HepG2 (cell line): Measurements from ENCODE around the gene APOLD1. TPM values are rescaled to one million over a fixed set of nuclear protein-coding genes. Genes with fewer than 3 reads are reported as not detected.

Experiments used
- FOXO1 ChIP-seq: sonication (generic); formaldehyde crosslinking; IDR thresholded peaks from 2 replicates; pipeline ENCODE4 v1.4.0; 2020; ENCODE audit warnings: missing genetic modification reagents
- KMT2A ChIP-seq: sonication (generic); formaldehyde crosslinking; IDR thresholded peaks from 2 replicates; pipeline ENCODE4 v1.4.0; 2020; ENCODE audit warnings: missing genetic modification reagents
- MZF1 ChIP-seq: sonication (generic); formaldehyde crosslinking; IDR thresholded peaks from 2 replicates; pipeline ENCODE4 v1.8.1; 2023; ENCODE audit warnings: mild to moderate bottlenecking, missing genetic modification reagents, borderline replicate concordance
- NFYB ChIP-seq: sonication (generic); formaldehyde crosslinking; IDR thresholded peaks from 2 replicates; pipeline ENCODE4 v1.4.0; 2020; ENCODE audit warnings: missing genetic modification reagents
- PCBP1 ChIP-seq: fragments of 200-400 bp; formaldehyde crosslinking; IDR thresholded peaks from 2 replicates; pipeline ENCODE4 v1.6.1; 2017; ENCODE audit warnings: mild to moderate bottlenecking, low read depth, low read length, borderline replicate concordance
- REXO4 ChIP-seq: sonication (generic); formaldehyde crosslinking; IDR thresholded peaks from 2 replicates; pipeline ENCODE4 v1.8.0; 2022; ENCODE audit warnings: missing genetic modification reagents, mild to moderate bottlenecking, borderline replicate concordance
- ZBTB3 ChIP-seq: sonication (generic); formaldehyde crosslinking; IDR thresholded peaks from 2 replicates; pipeline ENCODE4 v1.4.0; 2020; ENCODE audit warnings: low read depth, mild to moderate bottlenecking, moderate library complexity, missing genetic modification reagents, borderline replicate concordance
- ZBTB7A ChIP-seq: sonication (generic); formaldehyde crosslinking; IDR thresholded peaks from 2 replicates; pipeline ENCODE4 v1.8.0; 2022; ENCODE audit warnings: mild to moderate bottlenecking, missing genetic modification reagents
- ZNF3 ChIP-seq: IDR thresholded peaks from 2 replicates; pipeline ENCODE4 v1.7.0; 2017; ENCODE audit warnings: inconsistent platforms
- polyA plus RNA-seq, 8 experiments: library from polyadenylated mRNA; depleted of rRNA in 3 of 8; stranded (reverse) in 7 of 8; unstranded in 1 of 8; fragments of >200 nt; fragmentation: Illumina TruSeq in 4 of 8; extraction: Trizol in 4 of 8; gene quantifications; 2 replicates each; pipeline versions ENCODE4 v1.2.1 to v1.2.3, GENCODE V29; 2011 to 2016; ENCODE audit warnings: low read depth in 4 of 8, missing spikeins in 1 of 8, mixed read lengths in 1 of 8; ENCODE audit not compliant: insufficient read depth in 1 of 8
- total RNA-seq, 5 experiments: library from RNA; depleted of rRNA; stranded (reverse); fragments of >200 nt; fragmentation: Illumina TruSeq; extraction: Trizol; gene quantifications; 2 replicates each; pipeline ENCODE4 v1.2.3, GENCODE V29; 2016; ENCODE audit warnings: low read depth in 1 of 5
- TF ChIP-seq, protein P1 (sequence below): sonication (generic); formaldehyde crosslinking; IDR thresholded peaks from 2 replicates; pipeline ENCODE4 v1.4.0; 2020; ENCODE audit warnings: missing genetic modification reagents
- TF ChIP-seq, protein P2 (sequence below): sonication (generic); formaldehyde crosslinking; IDR thresholded peaks from 2 replicates; pipeline ENCODE4 v1.5.1; 2020; ENCODE audit warnings: missing genetic modification reagents, mild to moderate bottlenecking, borderline replicate concordance
- TF ChIP-seq, protein P3 (sequence below): sonication (generic); formaldehyde crosslinking; IDR thresholded peaks from 2 replicates; pipeline ENCODE4 v1.4.0; 2020; ENCODE audit warnings: missing genetic modification reagents, borderline replicate concordance
- TF ChIP-seq, protein P4 (sequence below): sonication (generic); formaldehyde crosslinking; IDR thresholded peaks from 2 replicates; pipeline ENCODE4 v1.5.0; 2020; ENCODE audit warnings: mild to moderate bottlenecking, missing genetic modification reagents, borderline replicate concordance

The APOLD1 gene
- total and polyA plus RNA-seq, 2 of the 13 experiments (the other 11 are each of a cell fraction or from before 2014, with no cell fraction given) = 0.20 to 0.84 TPM

DNA sequence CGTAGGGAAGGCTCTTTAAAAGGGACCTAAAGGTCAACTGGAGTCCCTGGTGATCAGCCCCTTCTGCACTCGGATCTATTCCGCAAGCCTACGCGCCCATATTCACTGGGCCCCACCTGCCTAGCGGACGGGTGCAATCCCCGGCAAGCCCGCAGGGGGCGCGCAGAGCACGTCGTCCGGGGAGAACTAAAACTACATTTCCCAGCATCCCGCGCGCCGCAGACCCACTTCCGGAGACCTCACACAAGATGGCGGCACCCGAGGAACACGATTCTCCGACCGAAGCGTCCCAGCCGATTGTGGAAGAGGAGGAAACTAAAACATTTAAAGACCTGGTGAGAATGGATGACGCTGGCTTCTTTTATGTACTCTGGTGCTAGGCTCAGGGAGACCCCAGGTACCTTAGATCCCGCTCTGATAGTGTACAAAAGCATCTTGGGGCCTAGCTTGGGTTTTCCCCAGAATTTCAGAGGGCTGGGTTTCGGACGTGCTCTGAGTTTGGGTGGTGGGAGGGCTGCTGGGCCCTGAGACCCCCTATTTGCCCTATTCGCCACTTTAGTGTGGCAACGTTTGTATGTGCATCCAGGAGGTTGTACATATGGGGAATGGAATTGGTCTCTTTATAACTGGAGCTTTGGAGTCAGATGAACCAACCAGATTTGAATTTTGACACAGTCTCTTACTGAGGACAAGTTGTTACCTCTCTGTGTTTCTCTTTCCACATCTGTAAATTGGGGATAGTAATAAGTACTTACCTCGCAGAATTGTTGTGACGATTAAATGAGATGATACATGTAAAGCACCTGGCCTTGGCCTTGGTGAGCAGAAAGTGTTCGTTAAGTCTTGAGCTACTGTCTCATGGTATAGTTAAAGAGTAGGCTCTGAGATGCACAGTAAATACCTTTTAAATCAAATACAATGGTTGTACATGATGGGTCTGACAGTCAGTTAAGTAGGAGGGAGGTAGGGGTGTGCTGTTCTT, 28.0 kb downstream of the APOLD1 start, which contains the start of gene DDX47 (continued):
- TF ChIP-seq FOXO1 (CRISPR knock-in tag) (peak; percentile 37; the same call in 1 of the 2 replicates), ZNF3 (CRISPR knock-in tag) (no peak), KMT2A (CRISPR knock-in tag) (peak; percentile 94), REXO4 (CRISPR knock-in tag) (no peak), PCBP1 (no peak), NFYB (no peak; the same call in 1 of the 2 replicates), ZBTB3 (CRISPR knock-in tag) (no peak; the same call in 1 of the 2 replicates), MZF1 (CRISPR knock-in tag) (no peak), ZBTB7A (no peak)
- TF ChIP-seq, protein P1, sequence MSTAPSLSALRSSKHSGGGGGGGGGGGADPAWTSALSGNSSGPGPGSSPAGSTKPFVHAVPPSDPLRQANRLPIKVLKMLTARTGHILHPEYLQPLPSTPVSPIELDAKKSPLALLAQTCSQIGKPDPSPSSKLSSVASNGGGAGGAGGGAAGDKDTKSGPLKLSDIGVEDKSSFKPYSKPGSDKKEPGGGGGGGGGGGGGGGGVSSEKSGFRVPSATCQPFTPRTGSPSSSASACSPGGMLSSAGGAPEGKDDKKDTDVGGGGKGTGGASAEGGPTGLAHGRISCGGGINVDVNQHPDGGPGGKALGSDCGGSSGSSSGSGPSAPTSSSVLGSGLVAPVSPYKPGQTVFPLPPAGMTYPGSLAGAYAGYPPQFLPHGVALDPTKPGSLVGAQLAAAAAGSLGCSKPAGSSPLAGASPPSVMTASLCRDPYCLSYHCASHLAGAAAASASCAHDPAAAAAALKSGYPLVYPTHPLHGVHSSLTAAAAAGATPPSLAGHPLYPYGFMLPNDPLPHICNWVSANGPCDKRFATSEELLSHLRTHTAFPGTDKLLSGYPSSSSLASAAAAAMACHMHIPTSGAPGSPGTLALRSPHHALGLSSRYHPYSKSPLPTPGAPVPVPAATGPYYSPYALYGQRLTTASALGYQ (CRISPR knock-in tag) = peak; percentile 27; the same call in 1 of the 2 replicates
- TF ChIP-seq, protein P2, sequence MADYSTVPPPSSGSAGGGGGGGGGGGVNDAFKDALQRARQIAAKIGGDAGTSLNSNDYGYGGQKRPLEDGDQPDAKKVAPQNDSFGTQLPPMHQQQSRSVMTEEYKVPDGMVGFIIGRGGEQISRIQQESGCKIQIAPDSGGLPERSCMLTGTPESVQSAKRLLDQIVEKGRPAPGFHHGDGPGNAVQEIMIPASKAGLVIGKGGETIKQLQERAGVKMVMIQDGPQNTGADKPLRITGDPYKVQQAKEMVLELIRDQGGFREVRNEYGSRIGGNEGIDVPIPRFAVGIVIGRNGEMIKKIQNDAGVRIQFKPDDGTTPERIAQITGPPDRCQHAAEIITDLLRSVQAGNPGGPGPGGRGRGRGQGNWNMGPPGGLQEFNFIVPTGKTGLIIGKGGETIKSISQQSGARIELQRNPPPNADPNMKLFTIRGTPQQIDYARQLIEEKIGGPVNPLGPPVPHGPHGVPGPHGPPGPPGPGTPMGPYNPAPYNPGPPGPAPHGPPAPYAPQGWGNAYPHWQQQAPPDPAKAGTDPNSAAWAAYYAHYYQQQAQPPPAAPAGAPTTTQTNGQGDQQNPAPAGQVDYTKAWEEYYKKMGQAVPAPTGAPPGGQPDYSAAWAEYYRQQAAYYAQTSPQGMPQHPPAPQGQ (CRISPR knock-in tag) = 0 out of 2 replicates have a peak, but pooled peaks have one; percentile 30
- TF ChIP-seq, protein P3, sequence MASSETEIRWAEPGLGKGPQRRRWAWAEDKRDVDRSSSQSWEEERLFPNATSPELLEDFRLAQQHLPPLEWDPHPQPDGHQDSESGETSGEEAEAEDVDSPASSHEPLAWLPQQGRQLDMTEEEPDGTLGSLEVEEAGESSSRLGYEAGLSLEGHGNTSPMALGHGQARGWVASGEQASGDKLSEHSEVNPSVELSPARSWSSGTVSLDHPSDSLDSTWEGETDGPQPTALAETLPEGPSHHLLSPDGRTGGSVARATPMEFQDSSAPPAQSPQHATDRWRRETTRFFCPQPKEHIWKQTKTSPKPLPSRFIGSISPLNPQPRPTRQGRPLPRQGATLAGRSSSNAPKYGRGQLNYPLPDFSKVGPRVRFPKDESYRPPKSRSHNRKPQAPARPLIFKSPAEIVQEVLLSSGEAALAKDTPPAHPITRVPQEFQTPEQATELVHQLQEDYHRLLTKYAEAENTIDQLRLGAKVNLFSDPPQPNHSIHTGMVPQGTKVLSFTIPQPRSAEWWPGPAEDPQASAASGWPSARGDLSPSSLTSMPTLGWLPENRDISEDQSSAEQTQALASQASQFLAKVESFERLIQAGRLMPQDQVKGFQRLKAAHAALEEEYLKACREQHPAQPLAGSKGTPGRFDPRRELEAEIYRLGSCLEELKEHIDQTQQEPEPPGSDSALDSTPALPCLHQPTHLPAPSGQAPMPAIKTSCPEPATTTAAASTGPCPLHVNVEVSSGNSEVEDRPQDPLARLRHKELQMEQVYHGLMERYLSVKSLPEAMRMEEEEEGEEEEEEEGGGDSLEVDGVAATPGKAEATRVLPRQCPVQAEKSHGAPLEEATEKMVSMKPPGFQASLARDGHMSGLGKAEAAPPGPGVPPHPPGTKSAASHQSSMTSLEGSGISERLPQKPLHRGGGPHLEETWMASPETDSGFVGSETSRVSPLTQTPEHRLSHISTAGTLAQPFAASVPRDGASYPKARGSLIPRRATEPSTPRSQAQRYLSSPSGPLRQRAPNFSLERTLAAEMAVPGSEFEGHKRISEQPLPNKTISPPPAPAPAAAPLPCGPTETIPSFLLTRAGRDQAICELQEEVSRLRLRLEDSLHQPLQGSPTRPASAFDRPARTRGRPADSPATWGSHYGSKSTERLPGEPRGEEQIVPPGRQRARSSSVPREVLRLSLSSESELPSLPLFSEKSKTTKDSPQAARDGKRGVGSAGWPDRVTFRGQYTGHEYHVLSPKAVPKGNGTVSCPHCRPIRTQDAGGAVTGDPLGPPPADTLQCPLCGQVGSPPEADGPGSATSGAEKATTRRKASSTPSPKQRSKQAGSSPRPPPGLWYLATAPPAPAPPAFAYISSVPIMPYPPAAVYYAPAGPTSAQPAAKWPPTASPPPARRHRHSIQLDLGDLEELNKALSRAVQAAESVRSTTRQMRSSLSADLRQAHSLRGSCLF = no peak
- TF ChIP-seq, protein P4, sequence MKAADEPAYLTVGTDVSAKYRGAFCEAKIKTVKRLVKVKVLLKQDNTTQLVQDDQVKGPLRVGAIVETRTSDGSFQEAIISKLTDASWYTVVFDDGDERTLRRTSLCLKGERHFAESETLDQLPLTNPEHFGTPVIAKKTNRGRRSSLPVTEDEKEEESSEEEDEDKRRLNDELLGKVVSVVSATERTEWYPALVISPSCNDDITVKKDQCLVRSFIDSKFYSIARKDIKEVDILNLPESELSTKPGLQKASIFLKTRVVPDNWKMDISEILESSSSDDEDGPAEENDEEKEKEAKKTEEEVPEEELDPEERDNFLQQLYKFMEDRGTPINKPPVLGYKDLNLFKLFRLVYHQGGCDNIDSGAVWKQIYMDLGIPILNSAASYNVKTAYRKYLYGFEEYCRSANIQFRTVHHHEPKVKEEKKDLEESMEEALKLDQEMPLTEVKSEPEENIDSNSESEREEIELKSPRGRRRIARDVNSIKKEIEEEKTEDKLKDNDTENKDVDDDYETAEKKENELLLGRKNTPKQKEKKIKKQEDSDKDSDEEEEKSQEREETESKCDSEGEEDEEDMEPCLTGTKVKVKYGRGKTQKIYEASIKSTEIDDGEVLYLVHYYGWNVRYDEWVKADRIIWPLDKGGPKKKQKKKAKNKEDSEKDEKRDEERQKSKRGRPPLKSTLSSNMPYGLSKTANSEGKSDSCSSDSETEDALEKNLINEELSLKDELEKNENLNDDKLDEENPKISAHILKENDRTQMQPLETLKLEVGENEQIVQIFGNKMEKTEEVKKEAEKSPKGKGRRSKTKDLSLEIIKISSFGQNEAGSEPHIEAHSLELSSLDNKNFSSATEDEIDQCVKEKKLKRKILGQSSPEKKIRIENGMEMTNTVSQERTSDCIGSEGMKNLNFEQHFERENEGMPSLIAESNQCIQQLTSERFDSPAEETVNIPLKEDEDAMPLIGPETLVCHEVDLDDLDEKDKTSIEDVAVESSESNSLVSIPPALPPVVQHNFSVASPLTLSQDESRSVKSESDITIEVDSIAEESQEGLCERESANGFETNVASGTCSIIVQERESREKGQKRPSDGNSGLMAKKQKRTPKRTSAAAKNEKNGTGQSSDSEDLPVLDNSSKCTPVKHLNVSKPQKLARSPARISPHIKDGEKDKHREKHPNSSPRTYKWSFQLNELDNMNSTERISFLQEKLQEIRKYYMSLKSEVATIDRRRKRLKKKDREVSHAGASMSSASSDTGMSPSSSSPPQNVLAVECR = peak; percentile 81
